H1 (cell line): ENCODE results near the gene MFSD2A. TPM values are rescaled to one million over a fixed set of nuclear protein-coding genes. Genes with fewer than 3 reads are reported as not detected.

Source experiments
- CTCF ChIA-PET: fragments of 300-600 bp; sonication (Branson Sonifier 250); formaldehyde crosslinking; loops from one replicate; lab custom pipeline; 2021; ENCODE audit not compliant: partially characterized antibody; lab: Charles Lee
- POLR2A ChIA-PET: fragments of 300-600 bp; sonication (Branson Sonifier 250); formaldehyde crosslinking; loops from one replicate; lab custom pipeline; 2021; ENCODE audit warnings: inconsistent platforms; ENCODE audit not compliant: partially characterized antibody; lab: Charles Lee
- DNase-seq, 2 experiments: peaks; one replicate each; pipeline versions ENCODE4 v3.0.0 to v3.0.0-alpha.2; 2010 to 2022; ENCODE audit warnings: low spot score in 2 of 2, low read depth in 1 of 2, mixed read lengths in 1 of 2
- FAIRE-seq: peaks from 2 replicates; lab custom pipeline; 2011; peaks lifted over from hg19 to GRCh38; lab: Jason Lieb, UNC
- H2AFZ ChIP-seq: 2 replicates; pipeline ENCODE4 v1.8.1; 2012; ENCODE audit warnings: low read length, inconsistent platforms
- H2AK5ac ChIP-seq: 2 replicates; pipeline ENCODE4 v1.6.1; 2013; ENCODE audit warnings: low read depth, low read length
- H2BK120ac ChIP-seq: replicated peaks from 2 replicates; pipeline ENCODE3; 2013; ENCODE audit warnings: low read depth, low read length, inconsistent platforms
- H2BK12ac ChIP-seq: 2 replicates; pipeline ENCODE4 v1.6.1; 2013; ENCODE audit warnings: low read depth, low read length
- H2BK15ac ChIP-seq: 2 replicates; pipeline ENCODE4 v1.6.1; 2013; ENCODE audit warnings: low read length
- H2BK20ac ChIP-seq: 2 replicates; pipeline ENCODE4 v1.6.1; 2013; ENCODE audit warnings: low read length
- H2BK5ac ChIP-seq: 2 replicates; pipeline ENCODE4 v1.6.1; 2013; ENCODE audit warnings: low read depth, low read length
- H3K14ac ChIP-seq: 2 replicates; pipeline ENCODE4 v1.6.1; 2013; ENCODE audit warnings: inconsistent platforms; ENCODE audit not compliant: insufficient read length
- H3K18ac ChIP-seq: 2 replicates; pipeline ENCODE4 v1.6.1; 2013; ENCODE audit warnings: low read length; ENCODE audit errors: extremely low read depth
- H3K23ac ChIP-seq: 2 replicates; pipeline ENCODE4 v1.6.1; 2013; ENCODE audit warnings: inconsistent platforms; ENCODE audit not compliant: insufficient read length
- H3K23me2 ChIP-seq: 2 replicates; pipeline ENCODE4 v1.6.1; 2013; ENCODE audit warnings: low read depth, low read length
- H3K27ac ChIP-seq: 2 replicates; pipeline ENCODE4 v1.6.1; 2011; ENCODE audit warnings: low read depth, low read length, inconsistent platforms
- H3K27me3 ChIP-seq, 4 experiments: replicated peaks in 1 of 4; 1 replicate in 1 of 4; 2 replicates in 3 of 4; pipeline versions ENCODE4 v1.6.1 to v1.8.1; 2011 to 2013; ENCODE audit warnings: low read length in 3 of 4, mild to moderate bottlenecking in 3 of 4, inconsistent platforms in 2 of 4, mixed read lengths in 2 of 4, moderate library complexity in 1 of 4; ENCODE audit not compliant: control insufficient read depth in 3 of 4, insufficient read depth in 3 of 4; ENCODE audit errors: extremely low read depth in 1 of 4
- H3K36me3 ChIP-seq, 4 experiments: 2 replicates each; pipeline versions ENCODE4 v1.6.1 to v1.8.1; 2011 to 2013; ENCODE audit warnings: mild to moderate bottlenecking in 4 of 4, low read length in 3 of 4, moderate library complexity in 2 of 4, control low read depth in 1 of 4, inconsistent platforms in 1 of 4; ENCODE audit not compliant: insufficient read depth in 4 of 4, control insufficient read depth in 2 of 4
- H3K4ac ChIP-seq: replicated peaks from 2 replicates; pipeline ENCODE3; 2013; ENCODE audit warnings: low read length, low read depth, mixed read lengths, inconsistent platforms; ENCODE audit not compliant: insufficient read length
- H3K4me1 ChIP-seq, 4 experiments: replicated peaks in 1 of 4; 1 replicate in 1 of 4; 2 replicates in 3 of 4; pipeline versions ENCODE4 v1.6.1 to v1.8.1; 2011 to 2013; ENCODE audit warnings: low read length in 3 of 4, inconsistent platforms in 2 of 4, mixed read lengths in 1 of 4; ENCODE audit not compliant: insufficient read depth in 4 of 4, control insufficient read depth in 3 of 4
- H3K4me2 ChIP-seq, 2 experiments: 2 replicates each; pipeline versions ENCODE4 v1.6.1 to v1.8.1; 2011 to 2013; ENCODE audit warnings: low read depth in 2 of 2, low read length in 2 of 2, control low read depth in 1 of 2, inconsistent platforms in 1 of 2, mild to moderate bottlenecking in 1 of 2; ENCODE audit not compliant: insufficient read depth in 1 of 2
- H3K4me3 ChIP-seq, 4 experiments: fragments of 200-600, 300-600 bp in 1 of 4; sonication (generic), shearing (Covaris generic), sonication (Bioruptor Twin) in 1 of 4; 2 replicates each; pipeline versions ENCODE4 v1.5.1 to v1.8.1; 2011 to 2016; ENCODE audit warnings: low read length in 4 of 4, low read depth in 3 of 4, control low read depth in 2 of 4, inconsistent platforms in 2 of 4, mild to moderate bottlenecking in 2 of 4, mixed read lengths in 1 of 4, moderate library complexity in 1 of 4; ENCODE audit not compliant: insufficient read depth in 2 of 4; ENCODE audit errors: extremely low read depth in 1 of 4
- H3K56ac ChIP-seq: replicated peaks from 2 replicates; pipeline ENCODE3; 2013; ENCODE audit warnings: low read depth, mild to moderate bottlenecking, mixed read lengths, low read length, inconsistent platforms; ENCODE audit not compliant: insufficient read length
- H3K79me1 ChIP-seq: 2 replicates; pipeline ENCODE4 v1.6.1; 2013; ENCODE audit warnings: low read depth, low read length, control low read depth
- H3K79me2 ChIP-seq, 2 experiments: 2 replicates each; pipeline versions ENCODE4 v1.6.1 to v1.8.1; 2012 to 2013; ENCODE audit warnings: low read length in 2 of 2, mild to moderate bottlenecking in 2 of 2, inconsistent platforms in 1 of 2; ENCODE audit not compliant: insufficient read depth in 2 of 2, control insufficient read depth in 1 of 2
- H3K9ac ChIP-seq, 4 experiments: replicated peaks in 1 of 4; 1 replicate in 1 of 4; 2 replicates in 3 of 4; pipeline versions ENCODE4 v1.6.1 to v1.8.1; 2011 to 2013; ENCODE audit warnings: low read depth in 3 of 4, low read length in 3 of 4, control low read depth in 2 of 4, mild to moderate bottlenecking in 2 of 4, moderate library complexity in 2 of 4, inconsistent platforms in 1 of 4; ENCODE audit errors: extremely low read depth in 1 of 4
- H3K9me3 ChIP-seq, 2 experiments: 2 replicates each; pipeline versions ENCODE4 v1.6.1 to v1.8.1; 2012 to 2013; ENCODE audit warnings: mild to moderate bottlenecking in 2 of 2, moderate library complexity in 2 of 2, control low read depth in 1 of 2, inconsistent platforms in 1 of 2, low read depth in 1 of 2, low read length in 1 of 2, mixed read lengths in 1 of 2; ENCODE audit not compliant: insufficient read depth in 2 of 2
- H4K20me1 ChIP-seq, 2 experiments: replicated peaks in 1 of 2; 2 replicates each; pipeline versions ENCODE3 to v1.8.1; 2011 to 2013; ENCODE audit warnings: inconsistent platforms in 2 of 2, low read length in 2 of 2, mild to moderate bottlenecking in 1 of 2; ENCODE audit not compliant: insufficient read depth in 2 of 2, control insufficient read depth in 1 of 2
- H4K5ac ChIP-seq: 2 replicates; pipeline ENCODE4 v1.6.1; 2013; ENCODE audit warnings: low read length, low read depth, mixed read lengths, inconsistent platforms; ENCODE audit not compliant: insufficient read length
- H4K8ac ChIP-seq: 2 replicates; pipeline ENCODE4 v1.8.0; 2013; ENCODE audit warnings: mild to moderate bottlenecking, moderate library complexity, low read length, inconsistent platforms; ENCODE audit not compliant: insufficient read depth; ENCODE audit errors: extremely low read depth
- H4K91ac ChIP-seq: replicated peaks from 2 replicates; pipeline ENCODE3; 2013; ENCODE audit warnings: low read length, mixed read lengths, inconsistent platforms; ENCODE audit not compliant: insufficient read length
- BCL11A ChIP-seq, 2 experiments: IDR thresholded peaks; one replicate each; pipeline ENCODE4 v1.6.1; 2011; ENCODE audit warnings: low read depth in 2 of 2, low read length in 2 of 2, mild to moderate bottlenecking in 2 of 2
- BRCA1 ChIP-seq: IDR thresholded peaks from 2 replicates; pipeline ENCODE4 v1.6.1; 2012; ENCODE audit warnings: low read depth, low read length, improper control_type of control experiment
- CBX5 ChIP-seq: fragments of 300-800, 300-1000 bp; sonication (generic); IDR thresholded peaks from 2 replicates; pipeline ENCODE4 v1.7.1; 2016; ENCODE audit warnings: antibody characterized with exemption, low read length, low read depth
- EP300 ChIP-seq, 2 experiments: IDR thresholded peaks; 1 replicate in 1 of 2; 2 replicates in 1 of 2; pipeline ENCODE4 v1.6.1; 2011 to 2012; ENCODE audit warnings: low read depth in 2 of 2, low read length in 2 of 2, mild to moderate bottlenecking in 2 of 2, borderline replicate concordance in 1 of 2, inconsistent platforms in 1 of 2, moderate library complexity in 1 of 2
- EZH2 ChIP-seq: fragments of 200-600 bp; sonication (generic); IDR thresholded peaks from 2 replicates; pipeline ENCODE4 v1.7.1; 2012; ENCODE audit warnings: low read depth, mild to moderate bottlenecking, moderate library complexity, low read length, inconsistent platforms; ENCODE audit not compliant: severe bottlenecking
- GABPA ChIP-seq: IDR thresholded peaks from 2 replicates; pipeline ENCODE4 v1.6.1; 2011; ENCODE audit warnings: mild to moderate bottlenecking, low read length, moderate library complexity, borderline replicate concordance; ENCODE audit not compliant: insufficient read depth
- HDAC2 ChIP-seq, 2 experiments: fragments of 300-600 bp in 1 of 2; sonication (generic) in 1 of 2; IDR thresholded peaks; 2 replicates each; pipeline ENCODE4 v1.6.1; 2011 to 2012; ENCODE audit warnings: low read depth in 2 of 2, low read length in 2 of 2, mild to moderate bottlenecking in 2 of 2, moderate library complexity in 2 of 2, borderline replicate concordance in 1 of 2, inconsistent platforms in 1 of 2
- RFX5 ChIP-seq: IDR thresholded peaks from 2 replicates; pipeline ENCODE4 v1.6.1; 2011; ENCODE audit warnings: low read depth, low read length, improper control_type of control experiment, borderline replicate concordance
- SIN3A ChIP-seq, 2 experiments: IDR thresholded peaks in 1 of 2; conservative IDR thresholded peaks in 1 of 2; 2 replicates each; pipeline ENCODE4 v1.6.1; 2011 to 2012; ENCODE audit warnings: low read length in 2 of 2, improper control_type of control experiment in 1 of 2, low read depth in 1 of 2, mild to moderate bottlenecking in 1 of 2
- SP1 ChIP-seq: IDR thresholded peaks from 2 replicates; pipeline ENCODE4 v1.6.1; 2011; ENCODE audit warnings: low read depth, low read length
- SRF ChIP-seq: IDR thresholded peaks from 2 replicates; pipeline ENCODE4 v1.6.1; 2011; ENCODE audit warnings: mild to moderate bottlenecking, low read depth, low read length, moderate library complexity
- WGBS, 2 experiments: shearing (Covaris generic) in 1 of 2; methylation state at CpG; one replicate each; pipeline versions ENCODE4 v1.1.6 to v1.1.7; 2013 to 2015; ENCODE audit warnings: low lambda C conversion rate in 2 of 2, mixed read lengths in 2 of 2, inconsistent platforms in 1 of 2, low coverage in 1 of 2, missing lambda C conversion rate in 1 of 2; ENCODE audit not compliant: insufficient replicate concordance in 2 of 2, insufficient coverage in 1 of 2, insufficient read length in 1 of 2; ENCODE audit errors: extremely low coverage in 1 of 2, missing lambda C conversion rate in 1 of 2; 5-methylcytosine and 5-hydroxymethylcytosine counted together
- polyA plus RNA-seq, 7 experiments: library from polyadenylated mRNA; depleted of rRNA in 3 of 7; stranded (reverse) in 5 of 7; unstranded in 2 of 7; fragments of >200 nt in 5 of 7; fragments of 200-250 nt in 2 of 7; gene quantifications; 1 replicate in 5 of 7; 2 replicates in 1 of 7; 4 replicates in 1 of 7; pipeline versions ENCODE4 v1.2.1 to v1.2.3, GENCODE V29; 2011 to 2013; ENCODE audit warnings: missing spikeins in 2 of 7, mixed read lengths in 2 of 7
- total RNA-seq: library from RNA; stranded (reverse); fragmentation: NEBNext Ultra II Directional; extraction: Animal tissue kit (Norgen Biotek cat#: 25700); gene quantifications from 2 replicates; pipeline ENCODE4 v1.2.1, GENCODE V29; 2021

Gene MFSD2A
- total and polyA plus RNA-seq, 2 of the 8 experiments (the other 6 are each of a cell fraction or from before 2014, with no cell fraction given): 18.3 to 25.9 TPM

DNA sequence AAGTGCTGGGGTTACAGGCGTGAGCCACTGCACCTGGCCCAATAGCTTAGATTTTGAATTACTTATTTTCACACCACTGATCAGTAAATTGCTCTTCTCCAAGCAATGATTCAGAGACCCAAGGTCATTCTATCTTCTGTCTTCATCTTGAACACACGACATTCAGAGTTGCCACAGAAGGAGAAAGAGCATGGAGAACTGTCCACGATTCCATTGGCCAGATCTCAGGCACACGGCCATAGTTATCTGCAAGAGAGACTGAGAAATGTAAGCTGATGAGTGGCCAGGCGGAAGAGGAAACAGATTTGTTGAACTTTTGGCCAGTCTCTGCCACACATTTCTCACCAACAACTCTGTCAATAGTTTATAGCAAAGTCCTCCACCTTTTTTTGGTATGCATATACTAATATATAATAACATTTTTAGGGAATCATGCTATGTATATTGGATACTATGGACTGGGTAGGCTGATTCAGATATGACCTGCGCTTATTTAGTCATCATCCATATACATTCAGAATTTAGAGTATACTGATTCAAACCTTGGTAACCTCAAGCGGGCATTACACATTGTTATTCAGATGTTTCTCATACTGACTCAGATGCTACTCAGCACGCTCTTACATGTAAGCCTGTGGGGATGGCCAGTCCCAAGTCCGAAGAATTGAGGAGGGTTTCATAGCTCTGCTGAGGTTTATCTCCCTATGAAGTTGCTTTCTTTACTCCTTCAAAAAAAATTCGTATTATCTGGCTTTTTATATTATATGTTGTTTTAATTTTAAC is 60.1 kb downstream of the MFSD2A start:
- Histone ChIP-seq H3K56ac (no peak overlapping the region), H3K23me2 (no peaks in the 10 kb centered on the region), H3K9ac (no peak overlapping the region), H4K5ac (no peak overlapping the region), H3K27ac (no peak overlapping the region), H2BK120ac (no peak overlapping the region), H3K23ac (no peak overlapping the region), H3K4me1 (no peaks in the 10 kb centered on the region), H3K18ac (no peak overlapping the region), H4K8ac (no peak overlapping the region), H3K79me2 (no peaks in the 10 kb centered on the region), H3K4me3 (no peak overlapping the region), H2AFZ (no peak overlapping the region), H3K9me3 (0 out of 4 replicates have a peak, but pooled peaks cover 0 to 4% of the 10 kb centered on the region in 2 experiments), H4K91ac (no peak overlapping the region), H2BK20ac (no peak overlapping the region), H3K27me3 (no peaks in the 10 kb centered on the region), H3K14ac (no peak overlapping the region), H3K36me3 (no peaks in the 10 kb centered on the region), H2AK5ac (no peak overlapping the region), H2BK5ac (no peak overlapping the region), H4K20me1 (no peaks in the 10 kb centered on the region), H2BK12ac (no peak overlapping the region), H3K4ac (no peak overlapping the region), H2BK15ac (no peak overlapping the region), H3K79me1 (no peaks in the 10 kb centered on the region), H3K4me2 (no peak overlapping the region)
- ChIA-PET POLR2A (interaction anchor here (0.8 kb wide), 1 partner anchor 59 kb away, joined by 3 read pairs; no protein-coding TSS in a partner anchor), CTCF (interaction anchor here (0.8 to 1.6 kb wide), 2 partner anchors 95 to 343 kb away, joined by 4 to 5 read pairs; partner anchors contain the start of gene NT5C1A)
- FAIRE-seq (no peak), DNase-seq (no peak)
- 80% methylated on average over 10 of the region's 10 CpGs; no CpG with 5 or more reads in 1 of the 2 experiments for WGBS, 2 experiments
- TF ChIP-seq SRF: no peak
- no peak for TF ChIP-seq HDAC2 (IDR thresholded peaks at IDR 0.05; ENCODE audit: borderline replicate concordance in 1 of 2, low read depth in 2 of 2, low read length in 2 of 2)
- no peak for TF ChIP-seq BCL11A (IDR thresholded peaks at IDR 0.05; ENCODE audit: low read depth in 2 of 2, low read length in 2 of 2)
- TF ChIP-seq RFX5: no peak
- TF ChIP-seq SP1: no peak
- TF ChIP-seq GABPA: no peak
- TF ChIP-seq EP300 (IDR thresholded peaks at IDR 0.05; ENCODE audit: borderline replicate concordance in 1 of 2, low read depth in 2 of 2, low read length in 2 of 2): no peak
- TF ChIP-seq BRCA1: no peak
- no peak for TF ChIP-seq CBX5
- TF ChIP-seq SIN3A (conservative IDR thresholded peaks at IDR 0.05 in 1 of 2, IDR thresholded peaks at IDR 0.05 in 1 of 2; ENCODE audit: low read depth in 1 of 2, low read length in 2 of 2): no peak
- TF ChIP-seq EZH2: no peak
